Natural killer cell (primary cell): ENCODE measurements around the gene DUSP15. TPM values are rescaled to one million over a fixed set of nuclear protein-coding genes. Genes with fewer than 3 reads are reported as not detected.
A peak's percentile ranks its signal among the peaks of the same experiment; 100 is the strongest.

Experiments
- ATAC-seq, 3 donors: fragments of 150-1000 bp in 2 of 3; fragments of 200-7000 bp in 1 of 3; cut with Tn5 transposase; 1 replicate in 1 of 3; 2 replicates in 2 of 3; pipeline ENCODE4 v1.10.0; 2021; ENCODE audit warnings: mild to moderate bottlenecking in 2 of 3, moderate library complexity in 2 of 3
- DNase-seq, 2 donors: peaks; one replicate each; pipeline versions ENCODE4 v3.0.0 to v3.0.0-alpha.2; 2013 to 2021; ENCODE audit warnings: mixed read lengths in 1 of 2
- H3K27ac ChIP-seq: one replicate; pipeline ENCODE4 v1.5.1; 2013; ENCODE audit warnings: mild to moderate bottlenecking, low read length
- H3K27me3 ChIP-seq: one replicate; pipeline ENCODE4 v1.6.1; 2013; ENCODE audit warnings: low read length; ENCODE audit not compliant: control insufficient read depth, insufficient read depth
- H3K36me3 ChIP-seq: one replicate; pipeline ENCODE4 v1.6.1; 2013; ENCODE audit warnings: low read length; ENCODE audit not compliant: control insufficient read depth, insufficient read depth
- H3K4me1 ChIP-seq: one replicate; pipeline ENCODE4 v1.6.1; 2013; ENCODE audit warnings: low read length; ENCODE audit not compliant: control insufficient read depth, insufficient read depth
- H3K4me3 ChIP-seq: one replicate; pipeline ENCODE4 v1.5.1; 2013; ENCODE audit warnings: low read length
- H3K9me3 ChIP-seq: one replicate; pipeline ENCODE4 v1.6.1; 2013; ENCODE audit warnings: low read length; ENCODE audit not compliant: control insufficient read depth, insufficient read depth
- H3K27ac Mint-ChIP-seq, 2 donors: one replicate each; pipeline ENCODE4 v1.8.0; 2022; ENCODE audit warnings: mild to moderate bottlenecking in 2 of 2, mixed read lengths in 2 of 2, moderate library complexity in 1 of 2
- H3K27me3 Mint-ChIP-seq, 2 donors: one replicate each; pipeline ENCODE4 v1.8.0; 2022; ENCODE audit warnings: low read depth in 2 of 2, mixed read lengths in 2 of 2
- H3K36me3 Mint-ChIP-seq: one replicate; pipeline ENCODE4 v1.8.0; 2022; ENCODE audit warnings: mixed read lengths
- H3K4me1 Mint-ChIP-seq, 2 donors: one replicate each; pipeline ENCODE4 v1.8.0; 2022; ENCODE audit warnings: mixed read lengths in 2 of 2
- H3K4me3 Mint-ChIP-seq: one replicate; pipeline ENCODE4 v1.8.0; 2022; ENCODE audit warnings: mild to moderate bottlenecking, moderate library complexity, mixed read lengths
- H3K9me3 Mint-ChIP-seq, 2 donors: one replicate each; pipeline ENCODE4 v1.8.0; 2022; ENCODE audit warnings: mixed read lengths in 2 of 2
- CTCF ChIP-seq: fragments of 200-600 bp; IDR thresholded peaks from one replicate; pipeline ENCODE4 v1.8.0; 2022; ENCODE audit warnings: antibody characterized with exemption
- WGBS: methylation state at CpG from one replicate; pipeline ENCODE4 v1.1.7; 2013; ENCODE audit warnings: missing lambda C conversion rate; ENCODE audit not compliant: insufficient coverage; 5-methylcytosine and 5-hydroxymethylcytosine counted together
- intact Hi-C: fragments of 100-400 bp; cut with micrococcal nuclease; formaldehyde crosslinking; loops from one replicate; pipeline ENCODE4 v1.14.2; 2022
- total RNA-seq, 4 donors: library from RNA; stranded (reverse); fragments of 120-200 nt in 1 of 4; gene quantifications; one replicate each; pipeline versions ENCODE4 v1.2.3 to v1.2.4, GENCODE V29; 2013 to 2022

DUSP15 gene
- total RNA-seq, 3 donors from 2014 or later (not counting 1 experiment from before 2014, with no cell fraction given): not detected

DNA sequence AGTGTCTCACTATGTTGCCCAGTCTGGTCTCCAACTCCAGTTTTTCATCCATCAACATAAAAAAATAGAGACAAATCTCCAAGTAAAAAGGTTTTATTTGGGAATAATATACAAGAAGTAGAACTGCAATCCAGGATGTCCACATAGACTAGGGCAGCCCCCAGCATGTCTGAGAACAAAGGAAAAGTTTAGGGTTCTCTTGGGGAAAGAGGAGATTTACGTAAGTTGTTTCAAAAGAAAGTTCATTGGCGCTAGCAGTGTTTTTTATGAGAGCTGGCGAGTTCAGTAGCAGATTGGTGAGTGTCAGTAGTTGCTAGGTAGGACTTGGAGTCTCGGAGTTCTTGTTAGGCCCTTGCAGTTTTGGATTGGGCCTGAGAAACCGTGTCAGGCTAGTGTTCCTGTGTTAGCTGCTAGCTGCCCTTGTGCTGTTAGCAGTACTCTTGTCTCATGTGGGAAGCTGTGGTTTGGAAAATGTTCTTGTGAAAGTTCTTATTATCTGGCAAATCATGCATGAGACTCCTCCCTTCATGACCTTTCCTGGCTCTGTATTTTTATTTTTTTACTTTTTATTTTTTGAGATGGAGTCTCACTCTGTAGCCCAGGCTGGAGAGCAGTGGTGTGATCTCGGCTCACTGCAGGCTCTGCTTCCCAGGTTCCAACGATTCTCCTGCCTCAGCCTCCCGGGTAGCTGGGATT is 24.8 kb upstream of the DUSP15 start:
- peak in 1 of 2 donors; percentile 57 for DNase-seq
- H3K4me3 ChIP-seq: no peak overlapping the region
- peak overlapping the region; percentile 71 for H3K27ac ChIP-seq
- Mint-ChIP-seq H3K4me3 (no peak overlapping the region), H3K36me3 (no peaks in the 10 kb centered on the region), H3K4me1 (no peaks in the 10 kb centered on the region), H3K27ac (no peak overlapping the region), H3K27me3 (peaks cover 6 to 32% of the 10 kb centered on the region in 2 donors), H3K9me3 (no peaks in the 10 kb centered on the region)
- H3K9me3 ChIP-seq: no peaks in the 10 kb centered on the region
- intact Hi-C loops: no loop called here
- TF ChIP-seq CTCF: no peak
- H3K27me3 ChIP-seq: no peaks in the 10 kb centered on the region
- no peaks in the 10 kb centered on the region for H3K36me3 ChIP-seq
- WGBS: 36% methylated on average over 8 of the region's 8 CpGs
- no peaks in the 10 kb centered on the region for H3K4me1 ChIP-seq
- ATAC-seq: peak; percentile 65 to 73 (median 66)

GRCh38 chr20:31890646-31891045 is 20.3 kb upstream of the DUSP15 start:
- WGBS: 85% methylated on average over 8 of the region's 8 CpGs
- H3K4me3 Mint-ChIP-seq: no peak overlapping the region
- peaks cover 6 to 16% of the 10 kb centered on the region in 2 donors for H3K27me3 Mint-ChIP-seq
- H3K27me3 ChIP-seq: no peaks in the 10 kb centered on the region
- no peaks in the 10 kb centered on the region for H3K9me3 ChIP-seq
- H3K36me3 ChIP-seq: no peaks in the 10 kb centered on the region
- DNase-seq (no peak), ATAC-seq (no peak)
- no peak for TF ChIP-seq CTCF
- no peak overlapping the region for H3K27ac ChIP-seq
- no peaks in the 10 kb centered on the region for H3K9me3 Mint-ChIP-seq
- H3K4me3 ChIP-seq: no peak overlapping the region
- H3K27ac Mint-ChIP-seq: no peak overlapping the region
- no peaks in the 10 kb centered on the region for H3K4me1 ChIP-seq
- intact Hi-C loops: no loop called here
- no peaks in the 10 kb centered on the region for H3K36me3 Mint-ChIP-seq
- H3K4me1 Mint-ChIP-seq: no peaks in the 10 kb centered on the region

DNA sequence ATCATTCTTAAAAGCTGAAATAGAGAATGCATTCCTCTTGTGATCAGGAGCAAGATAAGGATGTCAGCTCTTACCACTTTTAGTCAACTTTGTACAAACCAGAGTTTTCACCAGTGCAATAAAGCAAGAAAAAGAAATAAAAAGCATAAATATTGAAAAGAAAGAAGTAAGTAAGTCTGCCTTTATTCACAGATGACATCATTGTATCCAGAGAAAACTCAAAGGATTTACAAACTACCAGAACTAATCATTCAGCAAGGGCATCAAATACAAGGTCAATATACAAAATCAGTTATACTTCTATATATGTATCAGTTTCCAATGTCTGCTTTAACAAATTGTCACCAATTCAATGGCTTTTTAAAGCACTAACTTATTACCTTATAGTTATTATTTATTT is 13.5 kb upstream of the DUSP15 start:
- no peaks in the 10 kb centered on the region for H3K9me3 Mint-ChIP-seq
- H3K27ac ChIP-seq: no peak overlapping the region
- H3K36me3 ChIP-seq: no peaks in the 10 kb centered on the region
- DNase-seq (no peak), ATAC-seq (no peak)
- no peak overlapping the region for H3K27ac Mint-ChIP-seq
- no peaks in the 10 kb centered on the region for H3K27me3 ChIP-seq
- no peak overlapping the region for H3K4me3 Mint-ChIP-seq
- peaks cover 0 to 13% of the 10 kb centered on the region in 2 donors for H3K27me3 Mint-ChIP-seq
- H3K4me1 ChIP-seq: peaks cover 12% of the 10 kb centered on the region
- H3K4me3 ChIP-seq: no peak overlapping the region
- TF ChIP-seq CTCF: no peak
- no peaks in the 10 kb centered on the region for H3K36me3 Mint-ChIP-seq
- H3K4me1 Mint-ChIP-seq: peaks cover 12 to 18% of the 10 kb centered on the region in 2 donors
- intact Hi-C loops: no loop called here
- H3K9me3 ChIP-seq: no peaks in the 10 kb centered on the region

DNA sequence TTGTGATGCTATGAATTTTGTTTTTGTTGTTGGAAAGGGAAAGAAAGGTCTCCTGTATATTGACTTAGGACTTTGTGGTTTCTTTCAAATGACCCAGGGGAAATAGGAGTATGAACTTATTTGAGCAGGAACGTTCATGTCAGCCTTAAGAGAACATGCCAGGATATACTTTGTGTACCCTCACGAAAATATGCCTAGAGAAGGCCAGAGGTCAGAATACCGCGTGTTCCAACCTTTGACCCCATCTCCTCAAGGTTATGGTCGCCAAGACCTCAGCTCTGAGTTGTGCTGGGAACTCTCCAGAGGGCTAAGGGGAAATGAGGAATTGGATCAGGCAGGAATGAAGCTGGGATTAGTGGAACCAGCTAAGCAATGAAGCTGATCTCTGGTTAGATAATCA is 11.6 kb upstream of the DUSP15 start:
- Histone ChIP-seq H3K27ac (no peak overlapping the region), H3K36me3 (no peaks in the 10 kb centered on the region), H3K4me1 (peaks cover 12% of the 10 kb centered on the region), H3K27me3 (no peaks in the 10 kb centered on the region), H3K4me3 (no peak overlapping the region), H3K9me3 (no peaks in the 10 kb centered on the region)
- peaks cover under 1 to 13% of the 10 kb centered on the region in 2 donors for H3K27me3 Mint-ChIP-seq
- H3K4me1 Mint-ChIP-seq: peaks cover 12 to 18% of the 10 kb centered on the region in 2 donors
- intact Hi-C loops: no loop called here
- H3K9me3 Mint-ChIP-seq: no peaks in the 10 kb centered on the region
- H3K36me3 Mint-ChIP-seq: no peaks in the 10 kb centered on the region
- peak overlapping the region; percentile 93 for H3K4me3 Mint-ChIP-seq
- TF ChIP-seq CTCF: no peak
- WGBS: 83% methylated on average over 5 of the region's 5 CpGs
- no peak overlapping the region for H3K27ac Mint-ChIP-seq
- ATAC-seq: no peak
- DNase-seq: no peak
